ENCODE results near the gene NOS2.

DNA sequence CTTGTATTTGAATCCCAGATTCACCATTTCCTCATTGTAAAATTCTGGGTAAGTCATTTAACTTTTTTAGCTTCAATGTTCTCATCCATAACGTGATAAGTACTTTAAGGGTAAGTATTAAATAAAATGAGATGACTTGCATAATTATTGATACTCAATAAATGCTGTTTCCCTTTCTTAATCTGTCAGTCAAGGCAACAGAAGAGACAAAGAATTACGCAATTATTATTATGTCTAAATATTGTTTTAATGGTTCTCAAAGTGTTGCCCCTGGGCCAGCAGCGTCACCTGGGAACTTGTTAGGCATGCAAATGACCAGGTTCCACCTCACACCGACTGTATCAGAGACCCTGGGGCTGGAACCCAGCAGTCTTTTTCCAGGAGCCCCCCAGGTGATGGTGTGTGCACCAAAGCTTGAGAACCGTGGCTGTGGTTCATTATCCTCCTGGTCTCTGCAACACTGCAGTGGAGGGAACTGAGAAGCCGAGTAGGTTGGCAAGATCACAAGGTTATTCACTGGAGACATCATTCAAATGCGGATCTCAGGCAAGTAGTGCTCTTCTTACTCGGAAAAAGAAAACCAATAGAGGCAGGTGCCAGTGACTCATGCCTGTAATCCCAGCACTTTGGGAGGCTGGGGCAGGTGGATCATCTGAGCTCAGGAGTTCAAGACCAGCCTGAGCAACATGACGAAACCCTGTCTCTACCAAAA lies 49.3 kb upstream of the NOS2 start:
- TF ChIP-seq CTCF (optimal IDR thresholded peaks at IDR 0.05 in 1 of 3, IDR thresholded peaks at IDR 0.05 in 1 of 3, conservative IDR thresholded peaks at IDR 0.05 in 1 of 3; ENCODE audit: extremely low read depth in 1 of 3, insufficient read depth in 2 of 3, low read length in 3 of 3) = no peak
- no peak for TF ChIP-seq EZH2 (IDR thresholded peaks at IDR 0.05; ENCODE audit: low read length)
